ENCODE measurements around the gene GJA4.

GJA4 gene

GRCh38 chr1:34829250-34829649 is 36.5 kb downstream of the GJA4 start:
- Histone ChIP-seq H3K36me3 (ENCODE audit: control insufficient read depth, insufficient read depth, low read length) (no peaks in the 10 kb centered on the region), H3K27ac (ENCODE audit: insufficient read depth, low read length, poor library complexity, severe bottlenecking) (no peak overlapping the region), H3K4me3 (ENCODE audit: insufficient read depth, low read depth, low read length, poor library complexity, severe bottlenecking) (no peak overlapping the region), H3K9me3 (ENCODE audit: control insufficient read depth, low read length) (no peaks in the 10 kb centered on the region), H3K27me3 (replicated peaks; ENCODE audit: control insufficient read depth, insufficient read depth, low read length, poor library complexity, severe bottlenecking) (no peaks in the 10 kb centered on the region), H3K4me1 (ENCODE audit: control insufficient read depth, insufficient read depth, low read length, poor library complexity, severe bottlenecking) (no peaks in the 10 kb centered on the region)
- DNase-seq: no peak

GRCh38 chr1:34831721-34832246 is 39.0 kb downstream of the GJA4 start:
- DNase-seq: no peak
- no peak overlapping the region for H3K27ac ChIP-seq (ENCODE audit: insufficient read depth, low read length, poor library complexity, severe bottlenecking)
- H3K4me1 ChIP-seq (ENCODE audit: control insufficient read depth, insufficient read depth, low read length, poor library complexity, severe bottlenecking): no peaks in the 10 kb centered on the region
- no peaks in the 10 kb centered on the region for H3K36me3 ChIP-seq (ENCODE audit: control insufficient read depth, insufficient read depth, low read length)
- H3K27me3 ChIP-seq (replicated peaks; ENCODE audit: control insufficient read depth, insufficient read depth, low read length, poor library complexity, severe bottlenecking): no peaks in the 10 kb centered on the region
- H3K9me3 ChIP-seq (ENCODE audit: control insufficient read depth, low read length): no peaks in the 10 kb centered on the region
- no peak overlapping the region for H3K4me3 ChIP-seq (ENCODE audit: insufficient read depth, low read depth, low read length, poor library complexity, severe bottlenecking)

DNA sequence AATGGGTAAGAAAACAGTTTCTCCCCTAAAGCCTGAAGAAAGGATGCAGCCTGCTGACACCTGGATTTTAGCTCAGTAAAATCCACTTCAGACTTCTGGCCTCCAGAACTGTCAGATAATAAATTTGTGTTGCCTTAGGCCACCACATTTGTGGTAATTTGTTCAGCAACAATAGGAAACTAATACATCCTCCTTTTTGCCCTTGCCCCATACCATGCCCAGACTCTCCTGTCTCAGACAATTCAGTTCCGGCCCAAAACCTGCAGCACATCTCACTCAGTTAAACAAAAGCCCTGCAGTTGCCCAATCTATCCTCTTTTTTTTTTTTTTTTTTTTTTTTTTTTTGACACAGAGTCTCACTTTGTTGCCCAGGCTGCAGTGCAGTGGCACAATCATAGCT is 40.9 kb downstream of the GJA4 start:
- H3K36me3 ChIP-seq (ENCODE audit: control insufficient read depth, insufficient read depth, low read length): no peaks in the 10 kb centered on the region
- H3K4me1 ChIP-seq (ENCODE audit: control insufficient read depth, insufficient read depth, low read length, poor library complexity, severe bottlenecking): no peaks in the 10 kb centered on the region
- H3K27ac ChIP-seq (ENCODE audit: insufficient read depth, low read length, poor library complexity, severe bottlenecking): no peak overlapping the region
- no peak for DNase-seq
- no peaks in the 10 kb centered on the region for H3K9me3 ChIP-seq (ENCODE audit: control insufficient read depth, low read length)
- no peaks in the 10 kb centered on the region for H3K27me3 ChIP-seq (replicated peaks; ENCODE audit: control insufficient read depth, insufficient read depth, low read length, poor library complexity, severe bottlenecking)
- no peak overlapping the region for H3K4me3 ChIP-seq (ENCODE audit: insufficient read depth, low read depth, low read length, poor library complexity, severe bottlenecking)

DNA sequence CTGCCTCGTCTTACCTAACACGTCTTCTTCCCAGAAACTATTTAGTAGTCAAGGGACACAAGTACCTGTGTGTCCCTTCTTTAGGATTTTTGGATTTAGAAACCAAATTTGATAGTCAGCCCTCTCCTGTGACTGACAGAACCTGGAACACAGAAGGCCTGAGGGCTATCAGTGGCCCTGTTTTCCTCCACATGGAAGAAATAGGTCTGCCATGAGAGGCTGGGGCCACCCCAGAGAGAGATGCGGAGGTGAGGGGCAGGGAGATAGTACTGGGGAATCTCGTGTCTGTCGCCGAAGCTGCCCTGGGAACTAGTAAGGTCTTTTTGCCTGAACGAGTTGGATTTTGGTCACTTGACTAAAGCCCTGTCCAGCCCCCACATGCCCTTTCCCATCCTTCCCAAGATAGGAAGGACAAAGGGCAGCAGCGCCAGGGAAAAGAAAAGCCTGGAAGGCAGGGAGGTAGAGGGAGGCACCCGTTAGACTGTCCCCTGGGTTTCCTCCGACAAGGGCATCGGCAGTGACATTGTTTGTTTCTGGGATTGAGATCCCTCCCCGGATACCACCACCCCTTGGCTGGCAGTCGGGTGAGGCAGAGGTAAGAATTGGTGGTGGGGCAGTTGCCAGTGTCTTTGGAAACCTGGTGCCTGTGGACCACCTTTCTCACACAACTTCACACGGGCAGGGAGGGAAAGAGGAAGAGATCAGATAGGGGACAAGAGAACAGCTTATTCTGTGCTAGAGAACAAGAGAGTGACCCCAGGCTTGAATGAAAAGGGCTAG is 46.9 kb downstream of the GJA4 start:
- Histone ChIP-seq H3K27ac (ENCODE audit: insufficient read depth, low read length, poor library complexity, severe bottlenecking) (no peak overlapping the region), H3K9me3 (ENCODE audit: control insufficient read depth, low read length) (no peaks in the 10 kb centered on the region), H3K4me1 (ENCODE audit: control insufficient read depth, insufficient read depth, low read length, poor library complexity, severe bottlenecking) (no peaks in the 10 kb centered on the region), H3K36me3 (ENCODE audit: control insufficient read depth, insufficient read depth, low read length) (no peaks in the 10 kb centered on the region), H3K4me3 (ENCODE audit: insufficient read depth, low read depth, low read length, poor library complexity, severe bottlenecking) (no peak overlapping the region), H3K27me3 (replicated peaks; ENCODE audit: control insufficient read depth, insufficient read depth, low read length, poor library complexity, severe bottlenecking) (no peaks in the 10 kb centered on the region)
- no peak for DNase-seq

DNA sequence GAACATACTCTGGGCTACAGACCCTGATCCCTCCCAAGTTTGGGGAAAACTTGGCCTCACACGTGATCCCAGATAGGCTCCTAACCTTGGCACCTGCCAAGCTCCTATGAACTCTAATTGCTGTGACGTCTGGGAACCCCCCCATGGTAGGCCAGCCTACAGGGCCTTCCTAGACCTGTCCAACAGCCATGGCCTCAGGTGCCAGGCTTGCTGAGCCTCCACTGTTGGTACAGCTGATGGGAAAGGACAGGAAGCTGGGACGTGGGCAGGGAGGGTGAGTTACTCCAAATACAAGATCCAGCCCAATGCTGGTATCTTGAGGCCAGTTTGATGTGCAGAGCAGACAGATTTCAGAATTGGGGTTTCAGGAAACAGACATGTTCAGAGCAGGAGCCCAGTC is 47.6 kb downstream of the GJA4 start:
- H3K4me1 ChIP-seq (ENCODE audit: control insufficient read depth, insufficient read depth, low read length, poor library complexity, severe bottlenecking): no peaks in the 10 kb centered on the region
- H3K9me3 ChIP-seq (ENCODE audit: control insufficient read depth, low read length): no peaks in the 10 kb centered on the region
- H3K36me3 ChIP-seq (ENCODE audit: control insufficient read depth, insufficient read depth, low read length): no peaks in the 10 kb centered on the region
- H3K27ac ChIP-seq (ENCODE audit: insufficient read depth, low read length, poor library complexity, severe bottlenecking): no peak overlapping the region
- no peak for DNase-seq
- H3K4me3 ChIP-seq (ENCODE audit: insufficient read depth, low read depth, low read length, poor library complexity, severe bottlenecking): no peak overlapping the region
- H3K27me3 ChIP-seq (replicated peaks; ENCODE audit: control insufficient read depth, insufficient read depth, low read length, poor library complexity, severe bottlenecking): no peaks in the 10 kb centered on the region

GRCh38 chr1:34842073-34842472 is 49.3 kb downstream of the GJA4 start:
- Histone ChIP-seq H3K4me3 (ENCODE audit: insufficient read depth, low read depth, low read length, poor library complexity, severe bottlenecking) (no peak overlapping the region), H3K27me3 (replicated peaks; ENCODE audit: control insufficient read depth, insufficient read depth, low read length, poor library complexity, severe bottlenecking) (no peaks in the 10 kb centered on the region), H3K9me3 (ENCODE audit: control insufficient read depth, low read length) (no peaks in the 10 kb centered on the region), H3K4me1 (ENCODE audit: control insufficient read depth, insufficient read depth, low read length, poor library complexity, severe bottlenecking) (no peaks in the 10 kb centered on the region), H3K36me3 (ENCODE audit: control insufficient read depth, insufficient read depth, low read length) (no peaks in the 10 kb centered on the region), H3K27ac (ENCODE audit: insufficient read depth, low read length, poor library complexity, severe bottlenecking) (no peak overlapping the region)
- no peak for DNase-seq

- Histone ChIP-seq H3K4me3 (ENCODE audit: insufficient read depth, low read depth, low read length, poor library complexity, severe bottlenecking) (no peak overlapping the region), H3K36me3 (ENCODE audit: control insufficient read depth, insufficient read depth, low read length) (peaks cover 5% of the 10 kb centered on the region), H3K4me1 (ENCODE audit: control insufficient read depth, insufficient read depth, low read length, poor library complexity, severe bottlenecking) (no peaks in the 10 kb centered on the region), H3K27me3 (replicated peaks; ENCODE audit: control insufficient read depth, insufficient read depth, low read length, poor library complexity, severe bottlenecking) (no peaks in the 10 kb centered on the region), H3K27ac (ENCODE audit: insufficient read depth, low read length, poor library complexity, severe bottlenecking) (no peak overlapping the region), H3K9me3 (ENCODE audit: control insufficient read depth, low read length) (no peaks in the 10 kb centered on the region)
- DNase-seq: no peak
These were observed 50.2 kb downstream of the GJA4 start for GRCh38 chr1:34842952-34843371.

- peaks cover 6% of the 10 kb centered on the region for H3K36me3 ChIP-seq (ENCODE audit: control insufficient read depth, insufficient read depth, low read length)
These were observed 50.8 kb downstream of the GJA4 start for GRCh38 chr1:34843392-34844251.

GRCh38 chr1:34844252-34844634 is 51.4 kb downstream of the GJA4 start:
- Histone ChIP-seq H3K27me3 (replicated peaks; ENCODE audit: control insufficient read depth, insufficient read depth, low read length, poor library complexity, severe bottlenecking) (no peaks in the 10 kb centered on the region), H3K9me3 (ENCODE audit: control insufficient read depth, low read length) (no peaks in the 10 kb centered on the region), H3K4me3 (ENCODE audit: insufficient read depth, low read depth, low read length, poor library complexity, severe bottlenecking) (no peak overlapping the region), H3K27ac (ENCODE audit: insufficient read depth, low read length, poor library complexity, severe bottlenecking) (no peak overlapping the region), H3K4me1 (ENCODE audit: control insufficient read depth, insufficient read depth, low read length, poor library complexity, severe bottlenecking) (no peaks in the 10 kb centered on the region), H3K36me3 (ENCODE audit: control insufficient read depth, insufficient read depth, low read length) (peaks cover 8% of the 10 kb centered on the region)
- no peak for DNase-seq

More at GRCh38 chr1:34843392-34844251, 50.8 kb downstream of the GJA4 start:
- no peak overlapping the region for H3K27ac ChIP-seq (ENCODE audit: insufficient read depth, low read length, poor library complexity, severe bottlenecking)
- H3K27me3 ChIP-seq (replicated peaks; ENCODE audit: control insufficient read depth, insufficient read depth, low read length, poor library complexity, severe bottlenecking): no peaks in the 10 kb centered on the region
- no peak for DNase-seq
- H3K9me3 ChIP-seq (ENCODE audit: control insufficient read depth, low read length): no peaks in the 10 kb centered on the region
- no peak overlapping the region for H3K4me3 ChIP-seq (ENCODE audit: insufficient read depth, low read depth, low read length, poor library complexity, severe bottlenecking)
- H3K4me1 ChIP-seq (ENCODE audit: control insufficient read depth, insufficient read depth, low read length, poor library complexity, severe bottlenecking): no peaks in the 10 kb centered on the region
